Measurements from ENCODE around the gene FAM163B. TPM values are rescaled to one million over a fixed set of nuclear protein-coding genes. Genes with fewer than 3 reads are reported as not detected.
"Not testable (repeated sequence)": the region's sequence is repeated elsewhere in the genome, so short reads cannot be mapped to it uniquely, and the experiment has no call there.

FAM163B gene
- total RNA-seq, 3 donors from 2014 or later (not counting 1 experiment from before 2014, with no cell fraction given), result not detected

- Histone ChIP-seq H3K27me3 (ENCODE audit: control insufficient read depth, insufficient read depth, low read length) (no peaks in the 10 kb centered on the region), H3K36me3 (ENCODE audit: control insufficient read depth, insufficient read depth, low read length) (no peaks in the 10 kb centered on the region), H3K27ac (ENCODE audit: low read length) (no peak overlapping the region), H3K4me3 (ENCODE audit: low read length) (no peak overlapping the region), H3K4me1 (ENCODE audit: control insufficient read depth, insufficient read depth, low read length) (no peaks in the 10 kb centered on the region), H3K9me3 (ENCODE audit: control insufficient read depth, insufficient read depth, low read length) (peaks cover 4% of the 10 kb centered on the region)
- Mint-ChIP-seq H3K9me3 (peaks cover 0 to 10% of the 10 kb centered on the region in 2 donors), H3K27me3 (ENCODE audit: low read depth in 2 of 2) (peaks cover 0 to 5% of the 10 kb centered on the region in 2 donors), H3K4me3 (no peak overlapping the region), H3K4me1 (no peaks in the 10 kb centered on the region), H3K27ac (no peak overlapping the region), H3K36me3 (peaks cover 6% of the 10 kb centered on the region)
- whole genome bisulfite sequencing (ENCODE audit: insufficient coverage), result 86% methylated on average over 23 of the region's 23 CpGs
- ATAC-seq, result no peak
- no peak for DNase-seq
- intact Hi-C loops (cut with micrococcal nuclease), result no loop called here
- TF ChIP-seq, protein P1, sequence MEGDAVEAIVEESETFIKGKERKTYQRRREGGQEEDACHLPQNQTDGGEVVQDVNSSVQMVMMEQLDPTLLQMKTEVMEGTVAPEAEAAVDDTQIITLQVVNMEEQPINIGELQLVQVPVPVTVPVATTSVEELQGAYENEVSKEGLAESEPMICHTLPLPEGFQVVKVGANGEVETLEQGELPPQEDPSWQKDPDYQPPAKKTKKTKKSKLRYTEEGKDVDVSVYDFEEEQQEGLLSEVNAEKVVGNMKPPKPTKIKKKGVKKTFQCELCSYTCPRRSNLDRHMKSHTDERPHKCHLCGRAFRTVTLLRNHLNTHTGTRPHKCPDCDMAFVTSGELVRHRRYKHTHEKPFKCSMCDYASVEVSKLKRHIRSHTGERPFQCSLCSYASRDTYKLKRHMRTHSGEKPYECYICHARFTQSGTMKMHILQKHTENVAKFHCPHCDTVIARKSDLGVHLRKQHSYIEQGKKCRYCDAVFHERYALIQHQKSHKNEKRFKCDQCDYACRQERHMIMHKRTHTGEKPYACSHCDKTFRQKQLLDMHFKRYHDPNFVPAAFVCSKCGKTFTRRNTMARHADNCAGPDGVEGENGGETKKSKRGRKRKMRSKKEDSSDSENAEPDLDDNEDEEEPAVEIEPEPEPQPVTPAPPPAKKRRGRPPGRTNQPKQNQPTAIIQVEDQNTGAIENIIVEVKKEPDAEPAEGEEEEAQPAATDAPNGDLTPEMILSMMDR (IDR thresholded peaks at IDR 0.05), result no peak
These were observed 20.3 kb upstream of the FAM163B start for GRCh38 chr9:133629221-133630110.

GRCh38 chr9:133628766-133629165, 19.6 kb upstream of the FAM163B start:
- H3K36me3 ChIP-seq (ENCODE audit: control insufficient read depth, insufficient read depth, low read length), result no peaks in the 10 kb centered on the region
- no peak overlapping the region for H3K4me3 ChIP-seq (ENCODE audit: low read length)
- Mint-ChIP-seq H3K9me3 (peaks cover 0 to 10% of the 10 kb centered on the region in 2 donors), H3K4me3 (no peak overlapping the region), H3K4me1 (no peaks in the 10 kb centered on the region), H3K36me3 (peaks cover 6% of the 10 kb centered on the region), H3K27me3 (ENCODE audit: low read depth in 2 of 2) (peaks cover 0 to 7% of the 10 kb centered on the region in 2 donors), H3K27ac (no peak overlapping the region)
- H3K27me3 ChIP-seq (ENCODE audit: control insufficient read depth, insufficient read depth, low read length), result no peaks in the 10 kb centered on the region
- no peak for ATAC-seq
- H3K9me3 ChIP-seq (ENCODE audit: control insufficient read depth, insufficient read depth, low read length), result peaks cover 4% of the 10 kb centered on the region
- DNase-seq, result no peak
- no peak overlapping the region for H3K27ac ChIP-seq (ENCODE audit: low read length)
- TF ChIP-seq, protein P1 (IDR thresholded peaks at IDR 0.05), result no peak
- no peaks in the 10 kb centered on the region for H3K4me1 ChIP-seq (ENCODE audit: control insufficient read depth, insufficient read depth, low read length)
- intact Hi-C loops (cut with micrococcal nuclease), result no loop called here
- WGBS (ENCODE audit: insufficient coverage), result 86% methylated on average over 8 of the region's 8 CpGs

GRCh38 chr9:133627341-133627740, 18.2 kb upstream of the FAM163B start:
- Histone ChIP-seq H3K27ac (ENCODE audit: low read length) (no peak overlapping the region), H3K4me3 (ENCODE audit: low read length) (no peak overlapping the region), H3K36me3 (ENCODE audit: control insufficient read depth, insufficient read depth, low read length) (no peaks in the 10 kb centered on the region), H3K9me3 (ENCODE audit: control insufficient read depth, insufficient read depth, low read length) (peaks cover 4% of the 10 kb centered on the region), H3K27me3 (ENCODE audit: control insufficient read depth, insufficient read depth, low read length) (no peaks in the 10 kb centered on the region), H3K4me1 (ENCODE audit: control insufficient read depth, insufficient read depth, low read length) (no peaks in the 10 kb centered on the region)
- H3K27me3 Mint-ChIP-seq (ENCODE audit: low read depth in 2 of 2), result peaks cover 5 to 9% of the 10 kb centered on the region in 2 donors
- intact Hi-C loops (cut with micrococcal nuclease), result no loop called here
- H3K4me1 Mint-ChIP-seq, result peaks cover 0 to 2% of the 10 kb centered on the region in 2 donors
- ATAC-seq, result no peak
- WGBS (ENCODE audit: insufficient coverage), result 84% methylated on average over 3 of the region's 3 CpGs
- no peak for DNase-seq
- H3K9me3 Mint-ChIP-seq, result peaks cover 0 to 10% of the 10 kb centered on the region in 2 donors
- TF ChIP-seq, protein P1 (IDR thresholded peaks at IDR 0.05), result no peak
- H3K27ac Mint-ChIP-seq, result no peak overlapping the region
- peaks cover 6% of the 10 kb centered on the region for H3K36me3 Mint-ChIP-seq
- H3K4me3 Mint-ChIP-seq, result no peak overlapping the region

- H3K9me3 ChIP-seq (ENCODE audit: control insufficient read depth, insufficient read depth, low read length); H3K27ac ChIP-seq (ENCODE audit: low read length); DNase-seq; H3K4me3 ChIP-seq (ENCODE audit: low read length); H3K36me3 ChIP-seq (ENCODE audit: control insufficient read depth, insufficient read depth, low read length); intact Hi-C loops (cut with micrococcal nuclease); H3K4me1 ChIP-seq (ENCODE audit: control insufficient read depth, insufficient read depth, low read length); ATAC-seq; H3K9me3 Mint-ChIP-seq; H3K4me3 Mint-ChIP-seq; H3K36me3 Mint-ChIP-seq; H3K27ac Mint-ChIP-seq; H3K27me3 ChIP-seq (ENCODE audit: control insufficient read depth, insufficient read depth, low read length): not testable (repeated sequence)
- Mint-ChIP-seq H3K4me1 (peaks cover 7 to 11% of the 10 kb centered on the region in 2 donors), H3K27me3 (ENCODE audit: low read depth in 2 of 2) (peaks cover 11 to 16% of the 10 kb centered on the region in 2 donors)
These were observed 16.8 kb upstream of the FAM163B start for GRCh38 chr9:133626008-133626407.
